ENCODE data around the gene ZYG11B. TPM values are rescaled to one million over a fixed set of nuclear protein-coding genes. Genes with fewer than 3 reads are reported as not detected.

ZYG11B gene
- total RNA-seq, 1 donor from 2014 or later = 17.3 TPM

- no peak for DNase-seq
- no peak for TF ChIP-seq CTCF (IDR thresholded peaks at IDR 0.05)
- intact Hi-C loops (cut with micrococcal nuclease) = no loop called here
Observed at GRCh38 chr1:52753169-52753568, 26.9 kb downstream of the ZYG11B start.

GRCh38 chr1:52756020-52756419, 29.8 kb downstream of the ZYG11B start:
- ChIA-PET CTCF (interaction anchor here (0.7 to 0.9 kb wide), 2 partner anchors 11 to 35 kb away, joined by 3 to 4 read pairs; no protein-coding TSS in a partner anchor), POLR2A (no interaction called here)
- intact Hi-C loops (cut with micrococcal nuclease) = no loop called here
- no peak for TF ChIP-seq CTCF (IDR thresholded peaks at IDR 0.05)
- Mint-ChIP-seq H3K4me1 (peaks cover 2% of the 10 kb centered on the region), H3K27ac (no peak overlapping the region), H3K9me3 (no peaks in the 10 kb centered on the region), H3K4me3 (no peak overlapping the region), H3K27me3 (no peaks in the 10 kb centered on the region), H3K36me3 (ENCODE audit: low read depth) (peaks cover 23% of the 10 kb centered on the region)
- no peak for ATAC-seq (ENCODE audit: low read depth)
- no peak for DNase-seq

More at GRCh38 chr1:52753169-52753568, 26.9 kb downstream of the ZYG11B start:
- H3K9me3 Mint-ChIP-seq = no peaks in the 10 kb centered on the region
- no peak overlapping the region for H3K27ac Mint-ChIP-seq
- no peak overlapping the region for H3K4me3 Mint-ChIP-seq
- no peaks in the 10 kb centered on the region for H3K27me3 Mint-ChIP-seq
- H3K4me1 Mint-ChIP-seq = peaks cover 2% of the 10 kb centered on the region
- ChIA-PET CTCF (no interaction called here), POLR2A (no interaction called here)
- no peak for ATAC-seq (ENCODE audit: low read depth)
- H3K36me3 Mint-ChIP-seq (ENCODE audit: low read depth) = peaks cover 19% of the 10 kb centered on the region

- DNase-seq = no peak
- no peak overlapping the region for H3K27ac Mint-ChIP-seq
- POLR2A ChIA-PET = no interaction called here
Observed at GRCh38 chr1:52759908-52760307, 33.7 kb downstream of the ZYG11B start.

GRCh38 chr1:52767596-52768280, 41.5 kb downstream of the ZYG11B start:
- POLR2A ChIA-PET = interaction anchor here (0.7 kb wide), 1 partner anchor 75 kb away, joined by 6 read pairs; the partner anchor contains the start of gene ZYG11A
- peaks cover 7% of the 10 kb centered on the region for H3K4me1 Mint-ChIP-seq
- no peak for TF ChIP-seq CTCF (IDR thresholded peaks at IDR 0.05)
- intact Hi-C loops (cut with micrococcal nuclease) = no loop called here
- ATAC-seq (ENCODE audit: low read depth) (no peak), DNase-seq (no peak)
- no peaks in the 10 kb centered on the region for H3K27me3 Mint-ChIP-seq
- no peak overlapping the region for H3K4me3 Mint-ChIP-seq
- CTCF ChIA-PET = no interaction called here
- H3K36me3 Mint-ChIP-seq (ENCODE audit: low read depth) = peaks cover 36% of the 10 kb centered on the region
- no peaks in the 10 kb centered on the region for H3K9me3 Mint-ChIP-seq
- no peak overlapping the region for H3K27ac Mint-ChIP-seq

More at GRCh38 chr1:52759908-52760307, 33.7 kb downstream of the ZYG11B start:
- H3K36me3 Mint-ChIP-seq (ENCODE audit: low read depth) = peaks cover 39% of the 10 kb centered on the region
- H3K9me3 Mint-ChIP-seq = no peaks in the 10 kb centered on the region
- no peak for ATAC-seq (ENCODE audit: low read depth)
- no peaks in the 10 kb centered on the region for H3K27me3 Mint-ChIP-seq
- TF ChIP-seq CTCF (IDR thresholded peaks at IDR 0.05) = no peak
- no peak overlapping the region for H3K4me3 Mint-ChIP-seq
- CTCF ChIA-PET = no interaction called here
- intact Hi-C loops (cut with micrococcal nuclease) = no loop called here
- H3K4me1 Mint-ChIP-seq = peaks cover 2% of the 10 kb centered on the region

- ATAC-seq (ENCODE audit: low read depth) (no peak), DNase-seq (no peak)
- ChIA-PET CTCF (no interaction called here), POLR2A (no interaction called here)
- Mint-ChIP-seq H3K4me3 (no peak overlapping the region), H3K36me3 (ENCODE audit: low read depth) (peaks cover 39% of the 10 kb centered on the region), H3K27ac (no peak overlapping the region), H3K27me3 (no peaks in the 10 kb centered on the region), H3K4me1 (peaks cover 7% of the 10 kb centered on the region), H3K9me3 (no peaks in the 10 kb centered on the region)
- intact Hi-C loops (cut with micrococcal nuclease) = no loop called here
- TF ChIP-seq CTCF (IDR thresholded peaks at IDR 0.05) = no peak
Observed at GRCh38 chr1:52769346-52770033, 43.2 kb downstream of the ZYG11B start.

Data from activated B cell treated with CpG ODN at 0.5 μM for 24 hours (primary cell).